A549 (cell line): ENCODE data around the gene WLS. TPM values are rescaled to one million over a fixed set of nuclear protein-coding genes. Genes with fewer than 3 reads are reported as not detected.

Source experiments
- ATAC-seq, 2 experiments: fragments of 200-7000 bp in 1 of 2; fragments of >200 bp in 1 of 2; cut with Nextera tagmentation in 1 of 2; cut with Tn5 transposase in 1 of 2; 3 replicates each; pipeline versions ENCODE4 v1.8.0 to v1.9.1; 2018 to 2020; ENCODE audit warnings: mild to moderate bottlenecking in 1 of 2, moderate library complexity in 1 of 2
- CTCF ChIA-PET: fragments of 300-600 bp; sonication (Branson Sonifier 250); formaldehyde crosslinking; extraction: SDS; loops from one replicate; lab custom pipeline; 2021; ENCODE audit warnings: antibody characterized with exemption, inconsistent platforms; lab: Yijun Ruan, JAX
- POLR2A ChIA-PET: fragments of 350-600 bp; formaldehyde crosslinking; extraction: SDS; loops from one replicate; lab custom pipeline; 2021; ENCODE audit warnings: antibody characterized with exemption, inconsistent platforms; lab: Yijun Ruan, JAX
- DNase-seq, 2 experiments: peaks; one replicate each; pipeline versions ENCODE4 v3.0.0 to v3.0.0-alpha.2; 2011 to 2016; ENCODE audit warnings: low read depth in 1 of 2, low spot score in 1 of 2
- FAIRE-seq: peaks from 2 replicates; lab custom pipeline; 2011; peaks lifted over from hg19 to GRCh38; lab: Jason Lieb, UNC
- H3K27ac ChIP-seq, 2 experiments: fragments of >200 bp; sonication (Bioruptor Twin); formaldehyde crosslinking; 3 replicates each; pipeline ENCODE4 v1.5.1; 2016 to 2017
- H3K4me1 ChIP-seq: fragments of >200 bp; sonication (Bioruptor Twin); formaldehyde crosslinking; 3 replicates; pipeline ENCODE4 v1.6.1; 2016
- H3K4me2 ChIP-seq: fragments of >200 bp; sonication (Bioruptor Twin); formaldehyde crosslinking; 3 replicates; pipeline ENCODE4 v1.6.1; 2016
- H3K4me3 ChIP-seq: fragments of >200 bp; sonication (Bioruptor Twin); formaldehyde crosslinking; 3 replicates; pipeline ENCODE4 v1.5.1; 2016
- H3K9me3 ChIP-seq: fragments of >200 bp; sonication (Bioruptor Twin); formaldehyde crosslinking; 3 replicates; pipeline ENCODE4 v1.6.1; 2016
- BCL3 ChIP-seq: fragments of >200 bp; sonication (Bioruptor Twin); formaldehyde crosslinking; IDR thresholded peaks from 3 replicates; pipeline ENCODE4 v1.6.1; 2016
- CBX2 ChIP-seq: fragments of 200-600 bp; sonication (generic); IDR thresholded peaks from 2 replicates; pipeline ENCODE4 v1.6.1; 2016; ENCODE audit warnings: low read depth, mild to moderate bottlenecking, borderline replicate concordance
- EHMT2 ChIP-seq: fragments of 200-600 bp; sonication (generic); IDR thresholded peaks from 2 replicates; pipeline ENCODE4 v1.6.1; 2016; ENCODE audit warnings: antibody characterized with exemption, low read depth, mild to moderate bottlenecking, moderate library complexity
- EP300 ChIP-seq, 2 experiments: fragments of >200 bp; sonication (Bioruptor Twin); formaldehyde crosslinking; IDR thresholded peaks; 2 replicates in 1 of 2; 3 replicates in 1 of 2; pipeline ENCODE4 v1.6.1; 2016 to 2017
- ESRRA ChIP-seq: fragments of 150-350 bp; IDR thresholded peaks from 2 replicates; pipeline ENCODE4 v1.6.1; 2014; ENCODE audit warnings: mild to moderate bottlenecking, low read length, borderline replicate concordance
- HDAC2 ChIP-seq: fragments of 200-600 bp; sonication (generic); IDR thresholded peaks from 2 replicates; pipeline ENCODE4 v1.6.1; 2016
- JUN ChIP-seq, 2 experiments: fragments of >200 bp; sonication (Bioruptor Twin); formaldehyde crosslinking; IDR thresholded peaks; 2 replicates in 1 of 2; 3 replicates in 1 of 2; pipeline ENCODE4 v1.6.1; 2016 to 2017
- MAX ChIP-seq: IDR thresholded peaks from 2 replicates; pipeline ENCODE4 v1.6.1; 2012
- MYC ChIP-seq: IDR thresholded peaks from 2 replicates; pipeline ENCODE4 v1.6.1; 2012; ENCODE audit warnings: mild to moderate bottlenecking, inconsistent platforms, low read length, improper control_type of control experiment, borderline replicate concordance
- PBX3 ChIP-seq: IDR thresholded peaks from 2 replicates; pipeline ENCODE4 v1.6.1; 2012
- POLR2AphosphoS2 ChIP-seq: conservative IDR thresholded peaks from 2 replicates; pipeline ENCODE4 v1.6.1; 2012; ENCODE audit warnings: low read length, improper control_type of control experiment, inconsistent platforms
- RARB ChIP-seq: fragments of 250-450 bp; sonication (Bioruptor Pico); IDR thresholded peaks from 2 replicates; pipeline ENCODE4 v1.8.0; 2021; ENCODE audit warnings: mild to moderate bottlenecking, moderate library complexity
- RCOR1 ChIP-seq: fragments of 150-350 bp; IDR thresholded peaks from 2 replicates; pipeline ENCODE4 v1.6.1; 2014; ENCODE audit warnings: antibody characterized with exemption, low read length, low read depth
- ZC3H11A ChIP-seq: fragments of 450-650 bp; IDR thresholded peaks from 2 replicates; pipeline ENCODE4 v1.6.1; 2014; ENCODE audit warnings: antibody characterized with exemption, mild to moderate bottlenecking
- ZSCAN20 ChIP-seq: fragments of 250-450 bp; sonication (Bioruptor Pico); IDR thresholded peaks from 2 replicates; pipeline ENCODE4 v1.8.0; 2022; ENCODE audit warnings: mild to moderate bottlenecking, moderate library complexity
- WGBS: methylation state at CpG from one replicate; pipeline ENCODE4 v1.1.6; 2017; ENCODE audit errors: missing lambda C conversion rate; 5-methylcytosine and 5-hydroxymethylcytosine counted together
- polyA plus RNA-seq, 4 experiments: library from polyadenylated mRNA; depleted of rRNA in 3 of 4; stranded (reverse); fragments of >200 nt; fragmentation: RNase III in 1 of 4; extraction: RNeasy Plus Mini Kit Qiagen cat#74134 plus additional on column Dnase treatment in 1 of 4; gene quantifications; 2 replicates in 3 of 4; 3 replicates in 1 of 4; pipeline ENCODE4 v1.2.3, GENCODE V29; 2011 to 2017

Gene WLS
- polyA plus RNA-seq, 2 of the 4 experiments (the other 2 are of a cell fraction): 6.6 to 12.1 TPM

DNA sequence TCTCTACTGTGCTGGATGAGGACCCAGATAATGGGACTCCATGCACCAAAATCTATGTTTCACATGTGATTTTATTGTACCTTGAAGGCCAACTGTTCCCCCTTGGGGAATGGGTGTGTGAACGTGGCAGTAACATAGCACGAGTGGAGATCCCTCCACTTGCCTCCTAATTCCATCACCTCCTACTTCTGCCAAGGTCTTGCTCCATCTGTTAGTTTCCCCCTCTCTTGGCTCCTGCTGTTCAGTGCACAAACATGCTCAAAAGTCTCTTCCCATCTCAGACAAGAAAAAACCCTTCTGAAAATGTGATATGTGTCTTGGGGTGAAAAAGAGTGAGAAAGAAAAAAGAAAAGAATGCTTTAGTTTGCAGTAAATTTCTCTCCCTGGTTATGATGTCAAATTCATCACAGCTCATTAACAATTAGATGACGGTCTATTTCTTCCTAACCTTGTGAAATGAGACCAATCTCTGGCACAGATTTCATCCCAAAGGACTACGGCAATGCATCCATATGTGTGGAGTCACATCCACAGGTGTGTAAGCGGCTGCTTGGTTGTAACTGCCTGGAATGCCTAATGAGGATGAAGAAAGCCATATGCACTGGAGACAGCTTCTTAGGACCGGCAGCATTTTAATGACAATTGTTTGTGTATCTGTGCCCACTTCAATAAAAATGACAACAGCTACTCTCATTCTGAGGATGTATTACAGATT, 102.6 kb downstream of the WLS start:
- Histone ChIP-seq H3K27ac (no peak overlapping the region), H3K4me2 (no peak overlapping the region), H3K4me1 (no peaks in the 10 kb centered on the region)
- FAIRE-seq: no peak
- TF ChIP-seq EP300 (IDR thresholded peaks at IDR 0.05): no peak
- no peak for TF ChIP-seq ZSCAN20
- no peak for TF ChIP-seq HDAC2
- no peak for TF ChIP-seq RARB (CRISPR knock-in tag)
- no peak for TF ChIP-seq ZC3H11A
- TF ChIP-seq JUN (IDR thresholded peaks at IDR 0.05): no peak
- no peak for TF ChIP-seq POLR2AphosphoS2
- TF ChIP-seq, all 56 proteins: peak for 0
- DNase-seq: no peak
- no peak for ATAC-seq
- ChIA-PET CTCF (interaction anchor here (1.2 to 3.6 kb wide), 5 partner anchors 9 to 279 kb away, joined by 4 to 14 read pairs (median 7); no protein-coding TSS in a partner anchor), POLR2A (no interaction called here)
- Histone ChIP-seq H3K4me3 (no peak overlapping the region), H3K9me3 (no peaks in the 10 kb centered on the region)
- 70% methylated on average over 6 of the region's 6 CpGs for WGBS

DNA sequence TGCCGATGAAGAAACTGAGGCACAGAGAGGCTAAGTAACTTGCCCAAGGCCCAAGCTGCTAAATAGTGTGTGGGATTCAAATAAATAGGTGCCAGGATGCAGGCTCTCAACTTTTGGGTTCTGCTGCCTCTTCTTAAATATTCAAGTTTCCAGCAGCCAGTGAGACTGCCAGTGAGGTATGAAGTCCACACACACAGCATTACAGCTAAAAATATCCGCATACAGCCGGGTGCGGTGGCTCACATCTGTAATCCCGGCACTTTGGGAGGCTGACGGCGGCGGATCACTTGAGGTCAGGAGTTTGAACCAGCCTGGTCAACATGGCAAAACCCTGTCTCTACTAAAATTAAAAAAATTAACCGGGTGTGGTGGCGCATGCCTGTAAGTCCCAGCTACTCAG, 103.5 kb downstream of the WLS start:
- WGBS: 77% methylated on average over 8 of the region's 10 CpGs
- Histone ChIP-seq H3K9me3 (no peaks in the 10 kb centered on the region), H3K27ac (no peak overlapping the region), H3K4me2 (no peak overlapping the region), H3K4me1 (no peaks in the 10 kb centered on the region), H3K4me3 (no peak overlapping the region)
- FAIRE-seq: no peak
- TF ChIP-seq MAX (no peak), RARB (CRISPR knock-in tag) (no peak), ESRRA (no peak), BCL3 (no peak), CBX2 (no peak), JUN (IDR thresholded peaks at IDR 0.05) (no peak), PBX3 (no peak), MYC (no peak)
- ChIA-PET POLR2A (no interaction called here), CTCF (interaction anchor here (1.3 to 3.6 kb wide), 3 partner anchors 9 to 192 kb away, joined by 7 to 14 read pairs (median 10); no protein-coding TSS in a partner anchor)
- no peak for DNase-seq
- ATAC-seq: no peak

- DNase-seq (no peak), FAIRE-seq (no peak)
Measured at GRCh38 chr1:68128157-68128556, 104.2 kb downstream of the WLS start.

More at GRCh38 chr1:68128157-68128556, 104.2 kb downstream of the WLS start:
- TF ChIP-seq PBX3: no peak
- TF ChIP-seq ESRRA: no peak
- TF ChIP-seq RCOR1: no peak
- no peak for TF ChIP-seq EHMT2
- no peak for TF ChIP-seq ZSCAN20
- Histone ChIP-seq H3K4me2 (no peak overlapping the region), H3K4me3 (no peak overlapping the region), H3K4me1 (no peaks in the 10 kb centered on the region), H3K27ac (no peak overlapping the region), H3K9me3 (no peaks in the 10 kb centered on the region)
- ChIA-PET CTCF (interaction anchor here (1.3 to 3.6 kb wide), 3 partner anchors 8 to 192 kb away, joined by 7 to 14 read pairs (median 10); no protein-coding TSS in a partner anchor), POLR2A (no interaction called here)
- 60% methylated on average over 1 of the region's 1 CpG for WGBS
- no peak for ATAC-seq
